Keratinocyte (primary cell): Measurements from ENCODE around the gene KAT6B.

Source experiments
- CTCF ChIP-seq, 3 experiments: IDR thresholded peaks in 1 of 3; conservative IDR thresholded peaks in 1 of 3; optimal IDR thresholded peaks in 1 of 3; 2 replicates in 2 of 3; 3 replicates in 1 of 3; pipeline versions ENCODE3 to v1.5.1; 2011; ENCODE audit warnings: low read length in 3 of 3, mild to moderate bottlenecking in 3 of 3, moderate library complexity in 2 of 3, control low read depth in 1 of 3, inconsistent platforms in 1 of 3; ENCODE audit not compliant: insufficient read depth in 2 of 3; ENCODE audit errors: extremely low read depth in 1 of 3
- EZH2 ChIP-seq: IDR thresholded peaks from one replicate; pipeline ENCODE4 v1.6.1; 2012; ENCODE audit warnings: inconsistent platforms, mild to moderate bottlenecking, low read length, moderate library complexity

- TF ChIP-seq CTCF (optimal IDR thresholded peaks at IDR 0.05 in 1 of 3, IDR thresholded peaks at IDR 0.05 in 1 of 3, conservative IDR thresholded peaks at IDR 0.05 in 1 of 3; ENCODE audit: extremely low read depth in 1 of 3, insufficient read depth in 2 of 3, low read length in 3 of 3) = no peak
- TF ChIP-seq EZH2 = no peak
Observed at GRCh38 chr10:74868392-74868977, 42.1 kb downstream of the KAT6B start.
